Esophagus squamous epithelium (tissue), 5 donors: ENCODE data around the gene ADD3. TPM values are rescaled to one million over a fixed set of nuclear protein-coding genes. Genes with fewer than 3 reads are reported as not detected.

ENCODE experiments used
- DNase-seq: peaks from one replicate; lab custom pipeline; 2025; lab: John Stamatoyannopoulos, UW
- H3K27ac ChIP-seq, 4 donors: fragments of 200-600 bp; sonication (generic); one replicate each; pipeline ENCODE4 v1.5.1; 2016 to 2019; ENCODE audit warnings: mild to moderate bottlenecking in 1 of 4
- H3K27me3 ChIP-seq, 4 donors: fragments of 200-600 bp; sonication (generic); 1 replicate in 3 of 4; 2 replicates in 1 of 4; pipeline versions ENCODE4 v1.5.1 to v1.6.0; 2017 to 2021; ENCODE audit warnings: antibody characterized with exemption in 1 of 4
- H3K36me3 ChIP-seq, 3 donors: fragments of 200-600 bp; sonication (generic); one replicate each; pipeline ENCODE4 v1.5.1; 2016 to 2019
- H3K4me1 ChIP-seq, 3 donors: fragments of 200-600 bp; sonication (generic); one replicate each; pipeline ENCODE4 v1.5.1; 2017 to 2019
- H3K4me3 ChIP-seq, 4 donors: fragments of 200-600 bp; sonication (generic); 1 replicate in 3 of 4; 2 replicates in 1 of 4; pipeline ENCODE4 v1.5.1; 2016 to 2019; ENCODE audit warnings: mild to moderate bottlenecking in 2 of 4, moderate library complexity in 1 of 4
- H3K9me3 ChIP-seq, 3 donors: fragments of 200-600 bp; sonication (generic); one replicate each; pipeline ENCODE4 v1.5.1; 2016 to 2019
- POLR2A ChIP-seq, 4 donors: fragments of 450-650 bp; IDR thresholded peaks; one replicate each; pipeline ENCODE4 v1.6.1; 2017; ENCODE audit warnings: antibody characterized with exemption in 4 of 4, mild to moderate bottlenecking in 4 of 4, moderate library complexity in 3 of 4
- WGBS, 2 donors: methylation state at CpG; one replicate each; pipeline ENCODE4 v1.1.5; 2018; 5-methylcytosine and 5-hydroxymethylcytosine counted together
- intact Hi-C: fragments of 100-400 bp; cut with DNase I; formaldehyde crosslinking; loops from one replicate; pipeline ENCODE4 v1.15.0; 2022
- total RNA-seq, 4 donors: library from RNA; depleted of rRNA; stranded (reverse); fragments of >200 nt; gene quantifications; one replicate each; pipeline ENCODE4 v1.1.0, GENCODE V29; 2016
- TF ChIP-seq, protein P1 (sequence below), 6 experiments: fragments of 450-650 bp in 4 of 6; fragments of 200-600 bp in 2 of 6; sonication (generic) in 2 of 6; IDR thresholded peaks; one replicate each; pipeline ENCODE4 v1.5.1; 2016 to 2019; ENCODE audit warnings: antibody characterized with exemption in 6 of 6, mild to moderate bottlenecking in 4 of 6, moderate library complexity in 4 of 6
- donor health status: DM: yes; HTN: yes; CAD: no.

The ADD3 gene
- total RNA-seq, 4 donors from 2014 or later: 52.5 to 214 (median 145) TPM

DNA sequence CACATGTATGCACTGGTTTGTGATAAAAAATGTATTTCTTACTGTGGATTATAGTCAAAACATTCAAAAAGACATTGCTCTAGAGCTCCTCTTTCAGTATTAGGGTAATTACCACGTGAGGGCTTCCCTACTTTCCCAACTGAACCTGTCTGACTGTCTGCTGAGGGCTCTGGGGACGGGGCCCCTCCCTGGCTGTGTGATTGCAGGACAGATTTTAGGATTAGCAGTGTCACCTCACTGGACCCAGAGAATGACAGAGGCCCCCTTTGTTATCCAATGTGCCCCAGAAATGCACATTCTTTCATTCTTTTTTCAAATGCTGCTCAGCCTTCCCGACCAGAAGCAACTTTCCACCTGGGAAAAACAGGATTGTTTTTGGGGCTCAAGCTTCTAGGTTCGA is 156.1 kb downstream of the ADD3 start:
- WGBS, 2 donors: 36 to 42% methylated on average over 4 of the region's 4 CpGs
- no peaks in the 10 kb centered on the region for H3K9me3 ChIP-seq
- no peaks in the 10 kb centered on the region for H3K36me3 ChIP-seq
- H3K27ac ChIP-seq: no peak overlapping the region
- no peak for DNase-seq
- H3K4me3 ChIP-seq: no peak overlapping the region
- H3K27me3 ChIP-seq: peaks cover 0 to 65% (median under 1%) of the 10 kb centered on the region in 4 donors
- TF ChIP-seq, protein P1, sequence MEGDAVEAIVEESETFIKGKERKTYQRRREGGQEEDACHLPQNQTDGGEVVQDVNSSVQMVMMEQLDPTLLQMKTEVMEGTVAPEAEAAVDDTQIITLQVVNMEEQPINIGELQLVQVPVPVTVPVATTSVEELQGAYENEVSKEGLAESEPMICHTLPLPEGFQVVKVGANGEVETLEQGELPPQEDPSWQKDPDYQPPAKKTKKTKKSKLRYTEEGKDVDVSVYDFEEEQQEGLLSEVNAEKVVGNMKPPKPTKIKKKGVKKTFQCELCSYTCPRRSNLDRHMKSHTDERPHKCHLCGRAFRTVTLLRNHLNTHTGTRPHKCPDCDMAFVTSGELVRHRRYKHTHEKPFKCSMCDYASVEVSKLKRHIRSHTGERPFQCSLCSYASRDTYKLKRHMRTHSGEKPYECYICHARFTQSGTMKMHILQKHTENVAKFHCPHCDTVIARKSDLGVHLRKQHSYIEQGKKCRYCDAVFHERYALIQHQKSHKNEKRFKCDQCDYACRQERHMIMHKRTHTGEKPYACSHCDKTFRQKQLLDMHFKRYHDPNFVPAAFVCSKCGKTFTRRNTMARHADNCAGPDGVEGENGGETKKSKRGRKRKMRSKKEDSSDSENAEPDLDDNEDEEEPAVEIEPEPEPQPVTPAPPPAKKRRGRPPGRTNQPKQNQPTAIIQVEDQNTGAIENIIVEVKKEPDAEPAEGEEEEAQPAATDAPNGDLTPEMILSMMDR (IDR thresholded peaks at IDR 0.05): no peak
- no peak for TF ChIP-seq POLR2A (IDR thresholded peaks at IDR 0.05)
- H3K4me1 ChIP-seq: peaks cover 0 to 15% (median 0%) of the 10 kb centered on the region in 3 donors
- intact Hi-C loops: no loop called here

DNA sequence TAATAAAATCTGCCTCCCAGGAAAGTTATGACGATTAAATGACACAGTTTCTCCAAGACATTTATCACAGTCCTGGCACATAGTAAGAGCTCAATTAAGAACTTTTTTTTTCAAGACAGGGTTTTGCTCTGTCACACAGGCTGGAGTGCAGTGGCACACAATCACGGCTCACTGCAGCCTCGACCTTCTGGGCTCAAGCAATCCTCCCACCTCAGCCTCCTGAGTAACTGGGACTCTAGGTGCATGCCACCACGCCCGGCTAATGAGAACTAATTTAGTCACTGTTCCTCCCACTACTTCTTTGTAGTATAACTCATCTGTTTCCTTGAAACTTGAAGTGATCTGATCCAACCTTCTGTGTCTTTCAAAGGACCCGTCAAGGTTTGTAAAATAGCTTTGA is 157.5 kb downstream of the ADD3 start:
- no peak for DNase-seq
- peaks cover 0 to 72% (median 1%) of the 10 kb centered on the region in 4 donors for H3K27me3 ChIP-seq
- intact Hi-C loops: no loop called here

DNA sequence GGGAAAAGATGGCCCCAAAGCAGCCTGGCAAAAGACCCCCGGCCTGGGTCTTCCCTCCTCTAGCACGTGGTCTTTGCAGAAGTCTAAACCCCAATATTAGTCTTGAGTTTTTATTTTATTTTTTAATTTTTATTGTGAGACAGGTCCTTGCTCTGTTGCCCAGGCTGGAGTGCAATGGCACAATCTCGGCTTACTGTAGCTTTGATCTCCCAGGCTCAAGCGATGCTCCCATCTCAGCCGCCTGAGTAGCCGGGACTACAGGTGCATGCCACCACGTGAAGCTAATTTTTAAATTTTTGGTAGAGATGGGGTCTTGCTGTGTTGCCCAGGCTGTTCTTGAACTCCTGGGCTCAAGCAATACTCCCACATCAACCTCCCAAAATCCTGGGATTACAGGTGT is 159.4 kb downstream of the ADD3 start:
- Histone ChIP-seq H3K27me3 (peaks cover 0 to 79% (median 1%) of the 10 kb centered on the region in 4 donors), H3K4me3 (no peak overlapping the region), H3K27ac (no peak overlapping the region), H3K36me3 (no peaks in the 10 kb centered on the region), H3K4me1 (peaks cover 0 to 28% (median 5%) of the 10 kb centered on the region in 3 donors), H3K9me3 (no peaks in the 10 kb centered on the region)
- no peak for DNase-seq
- intact Hi-C loops: no loop called here
- 87% methylated on average over 7 of the region's 7 CpGs for WGBS, 2 donors
- TF ChIP-seq, protein P1 (IDR thresholded peaks at IDR 0.05): no peak
- TF ChIP-seq POLR2A (IDR thresholded peaks at IDR 0.05): no peak

More for the DNA sequence above, 157.5 kb downstream of the ADD3 start:
- no peak overlapping the region for H3K27ac ChIP-seq
- no peaks in the 10 kb centered on the region for H3K9me3 ChIP-seq
- H3K4me3 ChIP-seq: no peak overlapping the region
- 48 to 68% methylated on average over 6 of the region's 6 CpGs for WGBS, 2 donors
- peaks cover 0 to 20% (median 3%) of the 10 kb centered on the region in 3 donors for H3K4me1 ChIP-seq
- no peak for TF ChIP-seq POLR2A (IDR thresholded peaks at IDR 0.05)
- TF ChIP-seq, protein P1 (IDR thresholded peaks at IDR 0.05): no peak
- no peaks in the 10 kb centered on the region for H3K36me3 ChIP-seq

DNA sequence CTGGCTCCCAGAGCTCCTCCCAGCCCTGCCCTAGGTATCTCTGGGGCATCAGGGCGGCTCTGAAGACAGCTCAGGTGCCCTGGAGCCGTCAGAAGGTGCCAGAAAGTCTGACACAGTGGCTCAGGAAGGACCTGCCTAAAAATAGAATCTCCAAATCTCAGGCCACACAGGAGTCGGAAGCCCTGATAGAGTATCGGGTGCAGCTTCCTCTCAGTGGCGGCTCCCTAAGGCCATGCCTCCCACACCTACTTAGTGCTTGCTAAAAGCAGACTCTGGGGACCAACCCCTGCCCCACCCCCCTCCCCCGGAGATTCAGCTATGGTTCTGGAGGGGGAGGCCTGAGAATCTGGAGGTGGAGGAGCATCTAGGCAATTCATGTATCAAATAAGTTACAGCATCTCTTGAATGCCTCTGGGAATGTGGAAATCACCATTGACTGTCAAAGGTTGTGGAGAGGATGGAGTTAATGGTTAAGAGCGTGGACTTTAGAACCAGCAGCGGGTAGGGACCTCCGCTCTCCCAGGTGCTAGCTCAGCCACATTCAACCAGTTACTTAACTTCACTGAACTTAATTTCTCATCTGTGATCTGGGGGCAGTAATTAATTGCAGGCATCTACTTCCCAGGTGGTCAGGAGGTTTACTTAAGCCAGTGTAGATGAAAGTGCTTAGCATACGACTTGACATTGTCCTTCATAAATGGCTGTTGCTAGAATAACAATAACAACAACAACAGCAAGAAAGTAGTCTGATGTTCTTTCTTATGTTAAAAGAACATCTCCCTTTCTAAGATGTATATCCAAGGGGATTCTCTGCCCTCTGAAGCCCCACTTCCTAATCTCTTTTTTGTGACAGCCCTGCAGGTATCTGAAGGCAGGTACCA is 161.1 kb downstream of the ADD3 start:
- WGBS, 2 donors: 27 to 37% methylated on average over 4 to 8 of the region's 10 CpGs
- no peaks in the 10 kb centered on the region for H3K9me3 ChIP-seq
- no peak overlapping the region for H3K4me3 ChIP-seq
- intact Hi-C loops: no loop called here
- H3K4me1 ChIP-seq: peaks cover 0 to 28% (median 5%) of the 10 kb centered on the region in 3 donors
- TF ChIP-seq POLR2A (IDR thresholded peaks at IDR 0.05): no peak
- TF ChIP-seq, protein P1 (IDR thresholded peaks at IDR 0.05): no peak
- H3K27me3 ChIP-seq: peaks cover 0 to 87% (median 1%) of the 10 kb centered on the region in 4 donors
- no peak for DNase-seq
- no peaks in the 10 kb centered on the region for H3K36me3 ChIP-seq
- H3K27ac ChIP-seq: no peak overlapping the region

DNA sequence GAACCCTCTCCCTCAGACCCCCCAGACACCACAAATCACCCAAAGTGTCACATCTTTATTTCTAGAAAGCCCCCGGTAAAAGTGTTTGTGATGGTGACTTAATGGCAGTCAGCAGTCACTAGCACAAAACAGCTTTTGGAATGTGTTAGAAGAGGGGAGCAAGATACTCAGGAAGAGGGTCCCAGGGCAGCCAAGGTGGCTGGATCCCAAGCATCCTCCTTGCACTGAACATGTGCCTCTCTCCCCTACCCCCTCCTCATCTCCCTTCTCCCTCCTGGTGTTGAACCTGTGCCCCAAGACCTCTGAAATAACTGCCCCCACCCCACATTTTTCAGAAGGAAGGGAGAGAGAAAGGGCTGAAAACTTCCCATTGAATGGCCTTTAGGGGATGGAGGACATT is 161.8 kb downstream of the ADD3 start:
- H3K9me3 ChIP-seq: no peaks in the 10 kb centered on the region
- peaks cover 0 to 84% (median 1%) of the 10 kb centered on the region in 4 donors for H3K27me3 ChIP-seq
- H3K4me1 ChIP-seq: peaks cover 0 to 28% (median 5%) of the 10 kb centered on the region in 3 donors
- H3K27ac ChIP-seq: no peak overlapping the region
- TF ChIP-seq, protein P1 (IDR thresholded peaks at IDR 0.05): no peak
- TF ChIP-seq POLR2A (IDR thresholded peaks at IDR 0.05): no peak
- intact Hi-C loops: no loop called here
- 30 to 42% methylated on average over 1 of the region's 1 CpG for WGBS, 2 donors
- no peak for DNase-seq
- no peaks in the 10 kb centered on the region for H3K36me3 ChIP-seq
- H3K4me3 ChIP-seq: no peak overlapping the region
